ENCODE measurements around the gene HYAL3.
A peak's percentile ranks its signal among the peaks of the same experiment; 100 is the strongest.
"Not testable (repeated sequence)": the region's sequence is repeated elsewhere in the genome, so short reads cannot be mapped to it uniquely, and the experiment has no call there.

HYAL3 gene

DNA sequence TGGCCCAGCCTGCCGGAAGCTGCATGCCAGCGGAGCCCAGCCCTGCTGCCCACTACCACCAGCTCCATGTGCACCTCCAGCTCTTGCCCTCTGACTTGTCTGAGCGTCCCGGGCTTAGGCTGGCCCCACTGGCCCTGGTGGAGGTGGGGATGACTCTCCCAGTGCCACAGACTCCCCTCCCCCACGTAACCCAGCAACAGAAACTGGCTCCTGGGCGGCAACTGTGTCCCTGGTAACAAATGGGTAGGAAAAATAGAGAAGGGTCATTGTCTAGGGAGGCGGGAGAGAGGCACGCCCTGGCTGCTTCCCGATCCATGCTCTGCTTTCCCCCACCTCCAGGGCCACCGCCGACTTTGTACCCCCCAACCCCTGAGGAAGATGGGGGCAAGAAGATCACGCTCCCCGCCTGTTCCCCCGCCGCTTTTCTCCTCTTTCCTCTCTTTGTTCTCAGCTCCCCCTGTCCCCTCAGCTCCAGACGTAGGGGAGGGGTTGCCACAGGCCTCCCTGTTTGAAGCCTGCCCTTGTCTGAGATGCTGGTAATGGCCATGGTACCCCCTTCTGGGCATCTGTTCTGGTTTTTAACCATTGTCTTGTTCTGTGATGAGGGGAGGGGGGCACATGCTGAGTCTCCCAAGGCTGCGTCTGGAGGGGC, 41.0 kb downstream of the HYAL3 start:
- no peak for DNase-seq (ENCODE audit: low spot score)

DNA sequence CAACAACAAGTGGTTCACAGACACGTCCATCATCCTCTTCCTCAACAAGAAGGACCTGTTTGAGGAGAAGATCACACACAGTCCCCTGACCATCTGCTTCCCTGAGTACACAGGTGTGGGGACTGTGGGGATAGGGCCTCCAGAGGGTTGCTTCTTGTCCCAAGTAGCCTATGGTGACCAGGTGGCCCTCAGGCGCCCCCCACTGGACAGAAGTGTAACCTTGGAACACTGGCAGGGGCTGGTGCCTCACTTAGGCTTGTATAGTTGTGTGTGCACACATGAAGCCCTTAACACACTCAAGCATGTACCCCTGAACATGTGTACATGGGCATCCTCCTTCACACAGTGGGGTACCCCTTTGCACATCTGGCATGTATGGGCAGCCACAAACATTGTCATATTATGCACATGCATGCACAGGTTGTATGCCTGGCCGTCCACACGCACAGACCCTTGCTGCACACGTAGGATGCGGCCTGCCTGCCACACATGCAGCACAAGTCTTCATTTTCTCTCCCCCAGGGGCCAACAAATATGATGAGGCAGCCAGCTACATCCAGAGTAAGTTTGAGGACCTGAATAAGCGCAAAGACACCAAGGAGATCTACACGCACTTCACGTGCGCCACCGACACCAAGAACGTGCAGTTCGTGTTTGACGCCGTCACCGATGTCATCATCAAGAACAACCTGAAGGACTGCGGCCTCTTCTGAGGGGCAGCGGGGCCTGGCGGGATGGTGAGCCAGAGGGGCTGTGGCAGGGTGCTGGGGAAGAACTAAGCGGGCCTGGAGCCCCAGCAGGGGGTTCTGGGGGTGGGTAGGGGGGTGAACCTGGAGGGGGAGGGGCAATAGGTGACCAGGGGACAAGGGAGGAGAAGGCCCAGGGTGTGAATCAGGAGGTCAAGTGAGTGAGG, 42.0 kb downstream of the HYAL3 start:
- peak; percentile 43 for DNase-seq (ENCODE audit: low spot score)

GRCh38 chr3:50255251-50255615, 44.0 kb downstream of the HYAL3 start:
- no peak for DNase-seq (ENCODE audit: low spot score)

DNA sequence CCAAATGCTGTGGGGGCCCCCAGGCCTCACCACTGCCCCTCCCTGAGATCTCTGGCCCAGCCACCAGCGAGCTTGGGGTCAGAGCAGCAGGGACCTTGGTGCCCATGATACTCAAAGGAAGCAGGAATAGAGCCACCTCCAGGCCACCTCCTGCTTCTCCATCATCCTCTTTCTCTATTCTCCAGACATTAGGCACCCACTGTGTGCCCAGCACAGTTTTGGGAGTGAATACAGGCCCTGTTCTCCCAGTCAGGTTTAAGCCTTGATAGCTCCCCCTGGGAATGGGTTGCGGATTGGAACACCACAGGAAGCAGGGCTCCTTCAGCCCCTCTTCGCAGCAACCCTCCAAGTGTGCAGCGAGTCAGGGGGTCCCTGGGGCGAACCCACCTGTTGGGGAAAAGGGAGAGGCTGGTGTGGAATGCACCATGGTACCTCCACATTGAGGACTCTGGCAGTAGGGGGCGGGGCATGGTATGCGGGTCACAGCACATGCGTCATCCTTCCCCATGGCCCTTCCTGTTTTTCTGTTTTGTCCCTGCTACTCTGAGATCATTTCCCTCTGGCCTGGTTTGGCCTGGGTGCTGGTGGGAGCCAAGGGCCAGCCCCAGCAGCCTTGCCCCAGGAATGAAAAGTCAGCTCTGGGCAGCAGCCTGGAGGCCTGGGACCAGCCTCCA, 44.5 kb downstream of the HYAL3 start:
- peak; percentile 17 for DNase-seq (ENCODE audit: low spot score)

- peak; percentile 31 for DNase-seq (ENCODE audit: low spot score)
These were observed 48.0 kb downstream of the HYAL3 start for GRCh38 chr3:50251220-50251619.

GRCh38 chr3:50250514-50250913, 48.7 kb downstream of the HYAL3 start:
- DNase-seq (ENCODE audit: low spot score), result no peak

DNA sequence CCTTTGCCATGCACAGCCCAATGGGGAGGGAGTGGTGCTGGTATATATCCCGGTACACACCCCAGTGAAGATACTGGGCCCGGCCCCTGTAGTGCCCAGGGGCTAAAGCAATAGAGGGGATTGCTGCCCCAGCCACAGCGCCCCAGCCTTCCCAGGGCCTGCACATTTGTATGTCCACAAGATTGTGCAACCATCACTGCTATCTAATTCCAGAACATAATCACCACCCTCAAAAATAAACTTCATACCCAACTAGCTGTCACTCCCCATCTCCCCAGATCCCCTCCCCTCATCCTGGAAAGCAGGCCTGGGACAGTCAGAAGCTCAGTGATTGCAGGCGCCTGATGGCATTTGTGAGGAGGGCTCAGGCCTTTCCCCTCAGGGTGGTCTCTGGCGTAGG, 49.7 kb downstream of the HYAL3 start:
- no peak for DNase-seq (ENCODE audit: low spot score)

GRCh38 chr3:50248387-50248786, 50.8 kb downstream of the HYAL3 start:
- no peak for DNase-seq (ENCODE audit: low spot score)

DNA sequence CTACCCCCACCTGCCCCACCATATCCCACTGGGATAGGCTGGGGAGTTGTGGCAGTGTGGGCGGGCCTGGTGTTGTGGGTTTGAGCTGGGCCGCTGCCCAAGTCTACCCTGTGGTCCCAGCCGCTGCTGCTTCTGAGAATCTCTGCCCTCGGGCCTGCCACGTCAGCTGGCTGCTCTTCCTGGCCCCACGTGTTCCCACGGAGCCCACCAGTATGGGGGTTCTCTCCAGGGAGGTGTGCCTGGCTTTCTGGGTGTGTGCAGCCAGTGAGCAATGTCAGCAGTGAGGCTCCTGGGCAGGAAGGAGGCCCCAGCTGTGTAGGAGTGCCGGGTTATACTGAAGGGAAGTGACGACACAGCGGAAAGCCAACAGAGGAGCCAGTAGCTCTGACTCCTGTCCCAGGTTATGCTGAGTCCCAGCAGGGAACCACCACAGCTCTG, 52.7 kb downstream of the HYAL3 start:
- DNase-seq (ENCODE audit: low spot score), result peak; percentile 90

DNA sequence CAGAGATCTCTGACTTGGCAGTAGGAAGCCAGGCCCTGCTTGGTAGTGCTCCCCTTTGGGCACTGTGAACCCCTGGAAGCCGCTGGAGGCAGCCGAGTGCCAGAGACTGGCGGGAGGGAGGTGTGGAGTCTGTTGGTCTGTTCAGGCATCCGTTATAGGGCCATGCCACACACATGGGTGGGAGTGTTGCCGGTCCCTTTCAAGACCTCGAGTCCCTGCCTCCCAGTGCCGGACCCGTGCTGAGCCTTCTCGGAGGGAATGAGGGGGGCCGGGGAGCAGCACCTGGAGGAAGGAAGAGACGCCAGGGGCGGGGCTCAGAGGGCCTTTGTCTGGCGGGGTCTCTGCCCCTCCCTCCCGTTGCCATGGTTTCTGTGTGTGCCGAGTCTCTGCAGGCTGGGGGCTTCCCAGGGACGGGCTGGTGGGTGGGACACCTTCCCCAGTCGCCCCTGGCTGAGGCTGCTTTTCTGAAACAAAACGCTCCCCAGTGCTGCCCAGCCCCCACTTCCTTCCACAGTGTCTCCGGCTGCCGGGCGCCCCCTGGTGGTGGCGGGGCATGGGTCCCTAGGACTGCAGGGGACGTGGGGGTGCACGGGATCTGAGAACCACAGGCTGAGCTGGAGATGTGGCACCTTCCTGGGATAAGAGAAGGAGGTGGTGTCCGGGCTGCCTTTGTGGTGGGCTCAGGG, 53.2 kb downstream of the HYAL3 start:
- DNase-seq (ENCODE audit: low spot score), result peak; percentile 93

DNA sequence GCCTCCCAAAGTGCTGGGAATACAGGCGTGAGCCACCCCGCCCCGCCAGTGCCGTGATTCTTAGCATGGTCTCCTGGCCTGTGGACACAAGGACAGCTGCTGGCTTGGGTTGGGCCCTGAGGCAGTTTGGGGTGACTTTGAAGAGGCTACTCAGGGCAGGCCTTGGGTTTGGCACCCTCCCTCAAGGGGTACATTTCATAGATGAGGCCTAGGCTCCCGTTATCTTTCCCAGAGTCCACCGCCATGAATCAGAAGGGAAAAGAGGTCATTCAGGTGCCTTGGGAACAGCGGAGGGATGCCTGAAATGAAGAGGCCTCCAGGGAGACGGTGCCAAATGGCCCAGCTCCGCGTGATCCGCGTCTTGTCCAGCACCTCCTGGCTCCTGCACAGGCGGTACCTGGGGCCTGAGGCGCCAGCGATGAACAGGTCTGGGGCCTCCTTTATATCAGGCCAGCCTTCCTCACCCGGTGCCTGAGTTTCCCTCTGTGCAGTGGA, 53.9 kb downstream of the HYAL3 start:
- DNase-seq (ENCODE audit: low spot score), result no peak

DNA sequence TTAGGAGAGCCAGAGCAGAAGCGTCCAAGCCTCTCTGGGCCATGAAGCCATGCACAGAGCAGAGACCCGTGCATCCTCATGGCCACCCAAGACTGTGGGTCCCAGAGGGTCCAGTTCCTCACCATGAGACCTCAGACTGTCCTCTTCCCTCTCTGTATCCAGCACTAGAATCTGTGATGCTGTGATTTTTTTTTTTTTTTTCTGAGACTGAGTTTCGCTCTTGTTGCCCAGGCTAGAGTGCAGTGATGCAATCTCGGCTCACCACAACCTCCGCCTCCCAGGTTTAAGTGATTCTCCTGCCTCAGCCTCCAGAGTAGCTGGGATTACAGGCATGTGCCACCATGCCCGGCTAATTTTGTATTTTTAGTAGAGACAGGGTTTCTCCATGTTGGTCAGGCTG, 54.4 kb downstream of the HYAL3 start:
- not testable (repeated sequence) for DNase-seq (ENCODE audit: low spot score)

- no peak for DNase-seq (ENCODE audit: low spot score)
These were observed 55.7 kb downstream of the HYAL3 start for GRCh38 chr3:50243543-50243895.

- DNase-seq (ENCODE audit: low spot score), result peak; percentile 46
These were observed 56.2 kb downstream of the HYAL3 start for GRCh38 chr3:50242851-50243542.
